Activated naive CD4-positive, alpha-beta T cell (primary cell): ENCODE data around the gene ANKS6.

Source experiments
- DNase-seq, 4 experiments: peaks; one replicate each; lab custom pipeline; 2025; lab: John Stamatoyannopoulos, UW

The ANKS6 gene

GRCh38 chr9:98772364-98773155 is 23.8 kb downstream of the ANKS6 start:
- DNase-seq: no peak

- no peak for DNase-seq
Observed at GRCh38 chr9:98771209-98771874, 25.0 kb downstream of the ANKS6 start.

GRCh38 chr9:98770717-98771116 is 25.6 kb downstream of the ANKS6 start:
- no peak for DNase-seq

DNA sequence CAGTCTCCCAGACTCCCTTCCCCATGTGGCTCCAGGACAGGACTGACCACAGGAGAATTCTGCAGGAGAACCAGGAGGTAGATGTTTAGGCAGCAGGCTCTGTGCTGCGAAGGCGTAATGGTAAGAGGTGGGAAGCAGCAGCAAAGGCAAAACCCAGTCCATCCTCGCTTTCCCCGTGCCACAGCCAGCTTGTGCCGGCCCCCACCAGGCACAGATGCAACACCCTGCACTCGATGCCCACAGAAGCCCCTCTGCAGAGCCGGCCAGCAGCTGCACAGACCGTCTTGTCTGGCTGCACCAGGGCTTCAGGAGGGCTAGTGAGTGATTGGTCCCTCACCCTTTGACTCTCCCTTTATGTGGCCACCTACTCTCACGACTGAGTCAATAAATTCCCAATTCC is 28.0 kb downstream of the ANKS6 start:
- no peak for DNase-seq

DNA sequence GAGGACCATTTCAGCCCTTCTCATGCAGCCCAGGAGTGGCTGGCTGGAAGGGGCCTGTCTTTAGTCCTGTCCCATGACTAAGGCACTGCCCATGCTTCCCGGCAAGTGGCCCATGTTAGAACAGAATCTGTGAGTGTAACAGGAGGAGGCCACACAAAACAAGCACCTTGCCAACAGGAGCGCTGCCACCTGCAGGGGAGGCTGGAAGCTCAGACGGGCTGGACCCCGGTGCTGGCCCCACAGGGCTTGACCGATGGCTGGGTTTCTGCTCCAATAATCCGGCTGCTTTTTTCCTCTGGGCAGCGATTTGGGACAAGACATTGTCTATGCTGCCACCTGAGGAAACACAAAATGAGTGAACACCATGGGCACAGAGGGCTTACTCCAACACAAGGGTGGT is 28.4 kb downstream of the ANKS6 start:
- DNase-seq: no peak

- DNase-seq: no peak
Observed at GRCh38 chr9:98767196-98767595, 29.2 kb downstream of the ANKS6 start.

GRCh38 chr9:98766586-98766985 is 29.8 kb downstream of the ANKS6 start:
- DNase-seq: no peak

DNA sequence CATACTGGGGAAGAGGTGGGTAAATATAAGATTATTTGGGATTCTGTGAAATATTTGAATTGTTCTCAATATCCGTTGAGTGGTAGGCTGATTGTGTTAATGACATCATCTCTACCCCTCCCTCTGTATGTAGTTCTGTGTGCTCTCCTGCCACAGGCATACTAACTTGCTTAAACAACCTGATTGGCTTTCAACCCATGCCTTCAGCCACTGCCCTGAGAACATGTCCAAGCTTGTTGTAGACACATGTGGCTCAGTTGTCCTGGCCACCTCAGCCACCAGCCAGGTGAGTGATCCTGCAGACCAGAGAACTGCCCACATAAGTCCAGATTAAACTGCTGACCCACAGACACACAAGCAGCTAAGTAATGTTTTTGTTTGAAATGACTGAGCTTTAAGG is 31.1 kb downstream of the ANKS6 start:
- no peak for DNase-seq

DNA sequence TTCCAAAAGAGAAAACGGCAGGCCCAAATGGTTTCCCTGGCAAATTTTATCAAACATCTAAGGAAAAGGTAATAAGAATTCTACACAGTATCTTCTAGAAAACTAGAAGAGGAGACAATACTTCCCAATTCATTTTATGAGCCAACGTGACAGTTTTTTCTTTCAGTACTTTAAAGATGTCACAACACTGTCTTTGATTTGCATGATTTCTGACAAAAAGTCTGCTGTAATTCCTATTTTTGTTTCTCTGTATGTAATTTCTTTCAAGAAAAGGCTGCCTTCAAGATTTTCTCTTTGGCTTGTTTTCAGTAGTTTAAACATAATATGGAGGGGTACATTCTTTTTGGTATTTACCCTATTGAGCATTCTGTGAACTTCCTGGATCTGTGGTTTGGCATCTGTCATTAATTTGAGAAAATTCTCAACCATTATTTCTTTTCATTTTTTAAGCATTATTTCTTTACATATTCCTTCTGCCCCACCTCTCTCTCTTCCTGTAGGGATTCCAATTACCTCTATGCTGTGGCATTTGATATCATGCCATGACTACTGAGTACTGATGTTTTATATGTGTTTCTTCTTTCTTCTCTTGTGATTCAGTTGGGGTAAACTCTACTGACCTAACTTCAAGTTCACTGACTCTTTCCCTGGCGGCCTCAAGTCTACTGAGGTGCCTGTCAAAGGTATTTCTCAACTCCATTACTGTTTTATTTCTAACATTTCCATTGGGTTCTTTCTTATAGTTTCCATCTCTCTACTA is 32.2 kb downstream of the ANKS6 start:
- DNase-seq: no peak

GRCh38 chr9:98760231-98760630 is 36.1 kb downstream of the ANKS6 start:
- no peak for DNase-seq

DNA sequence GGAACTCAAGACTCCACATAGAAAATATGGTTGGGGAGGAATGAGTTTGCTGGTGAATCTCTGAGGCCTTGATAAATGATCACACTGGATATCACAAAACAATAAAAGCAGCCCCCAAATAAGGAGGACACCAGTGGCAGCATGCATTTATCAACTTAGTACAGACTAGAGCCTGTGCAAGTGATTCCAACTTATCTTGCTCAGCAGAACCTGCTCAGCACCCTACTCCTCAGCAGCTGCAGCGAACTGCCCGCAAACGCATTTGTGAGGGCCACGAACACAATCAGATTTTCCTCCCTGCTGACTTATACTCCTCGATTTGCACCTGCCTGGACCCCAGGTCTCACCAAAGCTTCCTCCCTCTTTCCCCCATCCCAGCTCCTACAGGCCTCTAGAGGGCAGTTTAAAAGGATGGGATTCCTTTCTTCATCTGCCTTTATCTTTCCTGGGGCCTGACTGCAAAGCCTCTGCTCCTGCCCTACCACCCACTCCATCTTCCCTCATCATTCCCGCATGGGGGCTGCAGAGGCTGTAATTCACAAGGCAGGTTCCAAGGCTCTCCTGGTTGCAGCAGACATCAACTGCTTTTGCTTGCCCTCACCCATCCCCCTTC is 41.2 kb downstream of the ANKS6 start:
- DNase-seq: no peak

DNA sequence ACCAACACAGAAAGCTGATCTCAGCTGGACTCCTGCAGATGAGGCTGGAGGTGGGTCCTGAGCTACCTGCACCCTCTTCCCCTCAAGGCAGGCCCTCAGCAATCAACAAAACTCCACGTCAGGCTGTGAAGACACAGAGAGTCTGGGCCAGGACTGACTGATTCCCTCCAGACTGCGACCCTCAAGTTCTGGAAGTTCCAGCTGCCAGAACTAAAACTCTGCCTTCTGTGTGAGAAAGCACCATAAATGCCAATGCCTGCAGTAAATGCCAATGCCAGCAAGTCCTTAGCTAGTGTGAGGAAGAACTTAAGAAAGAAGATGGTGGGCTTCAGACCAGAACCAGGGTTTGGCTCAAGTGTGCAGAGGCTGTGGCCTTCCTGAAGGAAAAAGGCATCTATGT is 45.1 kb downstream of the ANKS6 start:
- DNase-seq: no peak

- DNase-seq: no peak
Observed at GRCh38 chr9:98750364-98751060, 45.8 kb downstream of the ANKS6 start.

DNA sequence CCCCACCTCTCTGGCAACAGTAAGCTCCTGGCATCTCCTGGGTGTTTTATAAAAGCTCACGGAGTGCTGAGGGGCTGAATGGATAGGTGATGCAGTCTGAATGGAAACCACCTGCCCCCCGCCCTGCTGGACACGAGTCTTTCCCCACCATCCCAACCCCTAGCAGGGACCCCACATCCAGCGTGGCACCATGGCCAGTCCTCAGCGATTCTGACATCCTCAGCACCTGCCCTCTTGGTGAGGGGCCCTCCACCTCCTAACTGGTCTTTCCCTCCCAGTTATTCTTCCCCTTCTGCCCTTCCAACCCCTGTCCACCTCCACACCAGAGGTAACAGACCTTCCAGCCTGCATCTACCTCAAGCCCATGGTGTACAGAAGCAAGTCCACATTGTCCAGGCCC is 48.9 kb downstream of the ANKS6 start:
- DNase-seq: no peak

GRCh38 chr9:98745470-98745869 is 50.9 kb downstream of the ANKS6 start:
- DNase-seq: no peak

DNA sequence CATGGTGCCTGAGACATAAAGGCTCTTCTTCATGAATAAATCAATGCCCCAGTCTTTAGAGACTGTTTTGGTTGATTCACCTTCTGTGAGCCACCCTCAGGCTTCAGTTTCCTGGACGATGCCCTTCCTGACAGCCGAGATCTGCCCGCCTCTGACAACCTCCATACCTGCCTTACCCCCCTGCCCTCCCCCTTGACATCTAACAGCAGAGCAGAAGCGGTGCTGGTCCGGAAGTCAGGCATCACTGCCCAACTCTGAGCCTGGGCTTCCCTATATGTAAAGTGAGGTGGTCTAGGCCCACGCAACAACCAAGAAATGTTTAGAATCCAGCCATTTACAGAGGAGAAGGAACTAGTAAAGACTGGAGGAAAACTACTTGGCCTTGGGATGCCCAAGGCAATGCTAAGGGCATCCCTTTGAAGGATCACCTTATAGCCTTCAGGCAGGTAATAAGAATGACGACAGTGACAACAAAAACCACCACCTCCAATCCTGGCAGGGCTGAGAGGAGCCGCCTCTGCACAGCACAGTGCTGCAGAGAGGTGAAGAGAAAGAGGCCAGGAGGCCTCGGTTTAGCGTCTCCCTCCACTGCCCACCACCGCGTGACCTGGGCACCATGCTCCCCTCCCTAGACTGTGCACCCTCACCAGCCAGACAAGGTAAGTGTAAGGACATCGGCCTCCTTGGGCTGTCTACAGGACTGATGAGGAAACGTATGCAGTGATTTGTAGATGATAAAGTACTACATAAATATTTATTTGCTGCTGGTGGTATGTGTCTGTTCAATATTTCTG is 52.3 kb downstream of the ANKS6 start:
- DNase-seq: no peak

- no peak for DNase-seq
Observed at GRCh38 chr9:98743329-98743728, 53.0 kb downstream of the ANKS6 start.

GRCh38 chr9:98742325-98743280 is 53.8 kb downstream of the ANKS6 start:
- DNase-seq: no peak

- no peak for DNase-seq
Observed at GRCh38 chr9:98740226-98740881, 56.0 kb downstream of the ANKS6 start.
